Endothelial cell (in vitro differentiated cells): ENCODE data around the gene GALNT9. TPM values are rescaled to one million over a fixed set of nuclear protein-coding genes. Genes with fewer than 3 reads are reported as not detected.

Source experiments
- DNase-seq: peaks from one replicate; pipeline ENCODE4 v3.0.0; 2021; ENCODE audit warnings: low spot score
- H3K27ac Mint-ChIP-seq: one replicate; pipeline ENCODE4 v1.8.0; 2021; ENCODE audit warnings: mixed read lengths, inconsistent platforms; ENCODE audit not compliant: unreplicated experiment
- H3K27me3 Mint-ChIP-seq: one replicate; pipeline ENCODE4 v1.8.0; 2021; ENCODE audit warnings: mild to moderate bottlenecking, moderate library complexity, mixed read lengths, inconsistent platforms; ENCODE audit not compliant: unreplicated experiment
- H3K36me3 Mint-ChIP-seq: one replicate; pipeline ENCODE4 v1.8.0; 2021; ENCODE audit warnings: mild to moderate bottlenecking, low read depth, mixed read lengths, inconsistent platforms; ENCODE audit not compliant: unreplicated experiment
- H3K4me1 Mint-ChIP-seq: one replicate; pipeline ENCODE4 v1.8.0; 2021; ENCODE audit warnings: mild to moderate bottlenecking, mixed read lengths, inconsistent platforms; ENCODE audit not compliant: unreplicated experiment
- H3K4me3 Mint-ChIP-seq: one replicate; pipeline ENCODE4 v1.8.0; 2021; ENCODE audit warnings: mild to moderate bottlenecking, mixed read lengths, inconsistent platforms; ENCODE audit not compliant: unreplicated experiment
- H3K9me3 Mint-ChIP-seq: one replicate; pipeline ENCODE4 v1.8.0; 2021; ENCODE audit warnings: mixed read lengths, inconsistent platforms; ENCODE audit not compliant: unreplicated experiment
- CTCF ChIP-seq: fragments of 200-600 bp; sonication (generic); IDR thresholded peaks from one replicate; pipeline ENCODE4 v1.5.0; 2021; ENCODE audit warnings: antibody characterized with exemption; ENCODE audit not compliant: unreplicated experiment
- total RNA-seq: library from RNA; stranded (reverse); fragmentation: NEBNext Ultra II Directional; extraction: Animal tissue kit (Norgen Biotek cat#: 25700); gene quantifications from one replicate; pipeline ENCODE4 v1.2.1, GENCODE V29; 2021; ENCODE audit not compliant: unreplicated experiment

Gene GALNT9
- total RNA-seq, 1 donor from 2014 or later: not detected

DNA sequence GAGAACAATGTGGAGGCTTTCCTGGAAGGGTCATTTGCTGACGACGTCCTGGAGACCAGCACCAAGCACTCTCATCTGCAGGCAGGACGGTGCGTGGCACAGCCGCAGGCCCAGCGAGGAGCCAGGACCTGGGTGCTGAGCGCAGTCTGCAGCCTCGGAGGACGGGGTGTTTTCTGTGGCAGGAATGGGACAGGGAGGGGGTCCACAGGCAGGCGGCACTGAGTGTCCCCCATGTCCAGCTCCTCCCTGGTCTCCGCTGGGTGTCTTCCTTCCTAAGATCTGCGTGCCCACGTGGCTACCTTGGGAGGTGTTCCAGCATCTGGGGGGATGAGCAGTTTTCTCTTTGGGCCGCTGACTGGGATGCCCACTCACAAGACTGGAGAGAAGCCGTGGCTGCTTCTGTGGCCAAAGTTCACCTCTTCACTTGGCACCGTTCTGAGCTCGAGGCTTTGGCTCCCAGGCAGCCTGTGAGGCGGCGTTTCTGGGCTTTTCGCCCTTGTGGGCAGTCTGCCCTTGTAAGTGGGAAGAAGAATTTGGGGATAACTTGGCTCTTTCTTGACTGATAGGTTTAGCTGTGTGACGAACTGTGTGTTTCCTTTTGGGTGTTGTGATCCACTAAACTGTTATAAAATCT lies 112.9 kb downstream of the GALNT9 start:
- Mint-ChIP-seq H3K36me3 (peaks cover 3% of the 10 kb centered on the region), H3K4me1 (peaks cover 3% of the 10 kb centered on the region), H3K4me3 (no peak overlapping the region), H3K9me3 (peaks cover 6% of the 10 kb centered on the region), H3K27me3 (peaks cover 22% of the 10 kb centered on the region), H3K27ac (peak overlapping the region; percentile 68)
- TF ChIP-seq CTCF: no peak
- no peak for DNase-seq

- no peak for TF ChIP-seq CTCF
- H3K36me3 Mint-ChIP-seq: peaks cover 3% of the 10 kb centered on the region
- no peak overlapping the region for H3K27ac Mint-ChIP-seq
Measured at GRCh38 chr12:132215299-132215989, 113.9 kb downstream of the GALNT9 start.

GRCh38 chr12:132214891-132215290 lies 114.5 kb downstream of the GALNT9 start:
- peaks cover 28% of the 10 kb centered on the region for H3K27me3 Mint-ChIP-seq
- no peaks in the 10 kb centered on the region for H3K9me3 Mint-ChIP-seq
- TF ChIP-seq CTCF: no peak
- H3K36me3 Mint-ChIP-seq: peaks cover 3% of the 10 kb centered on the region
- no peak overlapping the region for H3K27ac Mint-ChIP-seq
- H3K4me1 Mint-ChIP-seq: peaks cover 3% of the 10 kb centered on the region
- no peak for DNase-seq
- no peak overlapping the region for H3K4me3 Mint-ChIP-seq

More at GRCh38 chr12:132215299-132215989, 113.9 kb downstream of the GALNT9 start:
- peaks cover 26% of the 10 kb centered on the region for H3K27me3 Mint-ChIP-seq
- H3K9me3 Mint-ChIP-seq: peaks cover 5% of the 10 kb centered on the region
- no peak overlapping the region for H3K4me3 Mint-ChIP-seq
- no peak for DNase-seq
- H3K4me1 Mint-ChIP-seq: peaks cover 3% of the 10 kb centered on the region

GRCh38 chr12:132214161-132214476 lies 115.3 kb downstream of the GALNT9 start:
- peaks cover 3% of the 10 kb centered on the region for H3K36me3 Mint-ChIP-seq
- no peak overlapping the region for H3K4me3 Mint-ChIP-seq
- no peaks in the 10 kb centered on the region for H3K9me3 Mint-ChIP-seq
- H3K4me1 Mint-ChIP-seq: peaks cover 3% of the 10 kb centered on the region
- TF ChIP-seq CTCF: no peak
- H3K27ac Mint-ChIP-seq: no peak overlapping the region
- peaks cover 31% of the 10 kb centered on the region for H3K27me3 Mint-ChIP-seq
- no peak for DNase-seq

DNA sequence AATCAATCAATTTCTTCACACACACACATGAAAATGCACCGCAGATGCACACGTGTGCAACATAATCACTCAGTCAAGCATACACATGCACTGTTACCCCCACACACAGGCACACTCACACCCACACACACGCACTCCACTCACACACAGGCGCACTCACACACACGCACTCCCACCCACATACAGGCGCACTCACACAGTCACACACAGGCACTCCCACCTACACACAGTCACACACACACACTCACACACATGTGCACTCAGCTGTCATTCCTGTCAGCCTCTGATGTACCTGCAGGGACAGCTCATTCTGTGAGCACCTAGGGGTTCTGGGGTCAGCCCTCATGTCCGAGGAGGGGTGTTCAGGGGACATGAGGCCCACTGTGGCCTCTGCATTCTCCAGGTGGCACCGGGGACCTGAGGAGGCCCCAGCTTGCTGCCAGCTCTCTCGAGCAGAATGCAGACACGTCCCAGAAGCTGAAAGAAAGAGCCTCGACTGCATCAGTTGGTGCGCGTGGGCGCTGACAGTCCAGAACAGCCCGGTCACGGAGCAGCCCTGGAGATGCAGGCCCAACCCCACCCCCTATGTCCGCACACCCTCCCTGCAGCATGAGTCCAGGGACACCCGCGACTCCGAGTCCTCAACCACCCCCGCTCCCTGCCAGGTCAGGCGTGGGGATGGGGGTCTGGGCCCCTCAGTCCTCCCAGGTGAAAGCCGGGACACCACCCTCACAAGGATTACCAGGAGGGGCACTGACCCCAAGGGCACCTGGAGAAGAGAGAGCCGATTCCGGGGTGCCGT lies 115.8 kb downstream of the GALNT9 start:
- H3K27me3 Mint-ChIP-seq: peaks cover 27% of the 10 kb centered on the region
- no peak overlapping the region for H3K27ac Mint-ChIP-seq
- H3K4me3 Mint-ChIP-seq: no peak overlapping the region
- H3K9me3 Mint-ChIP-seq: no peaks in the 10 kb centered on the region
- TF ChIP-seq CTCF: no peak
- H3K4me1 Mint-ChIP-seq: peaks cover 3% of the 10 kb centered on the region
- DNase-seq: no peak
- H3K36me3 Mint-ChIP-seq: peaks cover 3% of the 10 kb centered on the region
